Rectal smooth muscle tissue (tissue), 1 donor: ENCODE results near the gene PDX1.
"Not testable (repeated sequence)": the region's sequence is repeated elsewhere in the genome, so short reads cannot be mapped to it uniquely, and the experiment has no call there.

Experiments used
- H3K27ac ChIP-seq: one replicate; pipeline ENCODE4 v1.7.0; 2013; ENCODE audit warnings: low read depth, low read length, inconsistent platforms
- H3K27me3 ChIP-seq: one replicate; pipeline ENCODE4 v1.7.0; 2013; ENCODE audit warnings: low read length; ENCODE audit not compliant: control insufficient read depth, insufficient read depth
- H3K36me3 ChIP-seq: one replicate; pipeline ENCODE4 v1.7.0; 2013; ENCODE audit warnings: low read length; ENCODE audit not compliant: control insufficient read depth, insufficient read depth
- H3K4me1 ChIP-seq: one replicate; pipeline ENCODE4 v1.7.0; 2013; ENCODE audit warnings: low read length; ENCODE audit not compliant: control insufficient read depth, insufficient read depth
- H3K4me3 ChIP-seq: one replicate; pipeline ENCODE4 v1.7.0; 2013; ENCODE audit warnings: low read length
- H3K9ac ChIP-seq: one replicate; pipeline ENCODE4 v1.7.0; 2013; ENCODE audit warnings: low read length

Gene PDX1

GRCh38 chr13:27954406-27954851 is 34.6 kb downstream of the PDX1 start:
- H3K4me1 ChIP-seq: no peaks in the 10 kb centered on the region
- H3K27ac ChIP-seq: no peak overlapping the region
- H3K27me3 ChIP-seq: peaks cover 9% of the 10 kb centered on the region
- peak overlapping the region; percentile 61 for H3K4me3 ChIP-seq
- no peaks in the 10 kb centered on the region for H3K36me3 ChIP-seq
- H3K9ac ChIP-seq: no peak overlapping the region

- no peak overlapping the region for H3K27ac ChIP-seq
- no peaks in the 10 kb centered on the region for H3K36me3 ChIP-seq
- peaks cover 7% of the 10 kb centered on the region for H3K27me3 ChIP-seq
- H3K4me3 ChIP-seq: no peak overlapping the region
- no peak overlapping the region for H3K9ac ChIP-seq
- no peaks in the 10 kb centered on the region for H3K4me1 ChIP-seq
Observed at GRCh38 chr13:27955014-27955591, 35.3 kb downstream of the PDX1 start.

GRCh38 chr13:27956576-27957300 is 36.9 kb downstream of the PDX1 start:
- H3K4me3 ChIP-seq: no peak overlapping the region
- H3K36me3 ChIP-seq: no peaks in the 10 kb centered on the region
- H3K4me1 ChIP-seq: no peaks in the 10 kb centered on the region
- no peak overlapping the region for H3K27ac ChIP-seq
- H3K9ac ChIP-seq: no peak overlapping the region
- peaks cover 13% of the 10 kb centered on the region for H3K27me3 ChIP-seq

GRCh38 chr13:27959976-27960361 is 40.2 kb downstream of the PDX1 start:
- Histone ChIP-seq H3K4me3 (peak overlapping the region; percentile 53), H3K27ac (no peak overlapping the region), H3K9ac (no peak overlapping the region), H3K4me1 (no peaks in the 10 kb centered on the region), H3K36me3 (no peaks in the 10 kb centered on the region), H3K27me3 (peaks cover 13% of the 10 kb centered on the region)

DNA sequence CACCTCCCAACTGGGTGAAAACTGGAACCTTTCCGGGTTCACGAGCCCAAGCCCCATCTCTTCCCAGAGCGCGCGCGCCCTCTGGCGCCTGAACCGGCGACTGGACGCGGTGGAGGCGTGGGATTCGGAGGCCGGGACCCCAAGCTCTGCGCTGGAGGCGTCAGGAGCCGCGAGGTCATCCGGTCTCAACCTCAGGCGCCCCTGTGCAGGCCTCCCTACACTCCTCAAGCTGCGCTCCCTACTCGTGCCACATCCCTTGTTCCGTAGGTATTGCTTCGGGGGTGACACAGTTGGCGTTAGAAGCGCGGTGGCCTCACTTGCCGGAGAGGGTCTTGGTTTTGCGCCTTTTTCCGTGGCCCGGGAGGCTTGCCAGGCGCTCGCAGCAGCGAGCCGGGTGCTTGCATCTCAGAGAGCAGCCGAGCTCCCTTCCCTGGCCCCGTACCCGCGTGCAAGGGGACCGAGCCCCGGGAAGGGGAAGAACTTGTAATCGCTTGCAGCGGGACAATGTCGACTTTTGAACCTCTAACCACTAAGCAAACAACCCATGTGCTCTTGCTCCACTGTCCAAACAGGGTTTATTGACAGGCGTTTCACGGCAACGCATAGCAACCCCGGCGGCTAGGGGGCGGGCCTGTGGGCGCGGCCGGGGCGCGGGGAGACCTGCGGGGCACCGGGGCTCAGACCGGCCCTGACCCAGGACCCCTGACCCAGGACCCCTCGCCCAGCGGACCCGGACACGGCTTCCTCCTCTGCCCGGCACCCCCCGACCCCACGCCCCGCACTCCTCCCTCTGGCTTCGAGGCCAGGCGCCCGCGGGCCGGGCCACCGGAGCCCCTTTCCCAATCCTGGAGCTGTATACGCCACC is 40.8 kb downstream of the PDX1 start:
- peaks cover 18% of the 10 kb centered on the region for H3K27me3 ChIP-seq
- H3K27ac ChIP-seq: no peak overlapping the region
- H3K4me1 ChIP-seq: no peaks in the 10 kb centered on the region
- H3K9ac ChIP-seq: peak overlapping the region; percentile 43
- H3K36me3 ChIP-seq: no peaks in the 10 kb centered on the region
- peak overlapping the region; percentile 53 for H3K4me3 ChIP-seq

DNA sequence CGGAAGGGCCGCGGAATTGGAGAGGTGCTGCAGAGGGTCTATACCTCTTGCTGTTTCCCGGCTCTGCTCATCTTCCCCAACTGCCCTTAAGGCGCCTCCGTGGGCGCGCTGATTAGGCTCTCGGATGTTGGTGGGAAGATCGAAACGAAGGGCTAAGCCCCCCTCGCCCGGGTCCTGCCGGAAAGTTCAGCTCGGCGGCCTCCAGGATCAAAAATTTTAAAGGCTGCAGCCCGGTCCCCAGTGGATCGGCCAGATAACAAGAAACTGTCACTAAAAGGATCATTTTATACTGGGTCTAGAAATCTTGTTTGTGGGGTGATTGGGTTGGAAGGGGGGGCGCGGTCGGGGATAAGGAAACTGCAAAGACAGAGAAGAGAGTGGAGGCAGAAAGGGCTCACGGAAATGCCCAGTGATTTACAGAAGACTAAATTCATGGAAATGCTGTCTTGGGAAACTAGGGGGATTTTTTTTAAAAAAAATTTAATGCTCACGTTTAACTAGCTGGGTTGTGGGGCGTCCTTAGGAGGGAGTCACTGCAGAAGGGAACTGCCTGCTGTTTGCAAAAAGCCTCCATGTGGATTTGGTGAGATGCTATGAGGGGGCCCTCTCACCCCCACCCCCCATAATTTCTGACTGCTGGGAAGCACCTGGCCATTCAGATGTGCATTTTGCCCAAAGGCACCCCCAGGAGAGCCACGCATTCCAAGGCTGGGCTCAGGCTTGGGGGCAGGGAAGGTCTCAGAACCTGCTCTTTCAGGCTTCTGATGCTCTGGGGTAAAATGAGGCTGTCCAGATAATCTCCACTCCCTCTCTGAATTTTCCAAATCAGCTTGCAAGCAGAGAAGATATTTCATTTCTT is 41.7 kb downstream of the PDX1 start:
- H3K27ac ChIP-seq: no peak overlapping the region
- peak overlapping the region; percentile 43 for H3K9ac ChIP-seq
- H3K36me3 ChIP-seq: no peaks in the 10 kb centered on the region
- peaks cover 22% of the 10 kb centered on the region for H3K27me3 ChIP-seq
- peak overlapping the region; percentile 34 for H3K4me3 ChIP-seq
- no peaks in the 10 kb centered on the region for H3K4me1 ChIP-seq

- Histone ChIP-seq H3K4me3 (no peak overlapping the region), H3K27me3 (peaks cover 23% of the 10 kb centered on the region), H3K4me1 (no peaks in the 10 kb centered on the region), H3K9ac (no peak overlapping the region), H3K27ac (no peak overlapping the region), H3K36me3 (no peaks in the 10 kb centered on the region)
Observed at GRCh38 chr13:27962128-27962841, 42.5 kb downstream of the PDX1 start.

- no peak overlapping the region for H3K9ac ChIP-seq
- H3K27me3 ChIP-seq: peaks cover 25% of the 10 kb centered on the region
- H3K4me1 ChIP-seq: no peaks in the 10 kb centered on the region
- no peak overlapping the region for H3K4me3 ChIP-seq
- H3K36me3 ChIP-seq: no peaks in the 10 kb centered on the region
- H3K27ac ChIP-seq: no peak overlapping the region
Observed at GRCh38 chr13:27962982-27963381, 43.2 kb downstream of the PDX1 start.

DNA sequence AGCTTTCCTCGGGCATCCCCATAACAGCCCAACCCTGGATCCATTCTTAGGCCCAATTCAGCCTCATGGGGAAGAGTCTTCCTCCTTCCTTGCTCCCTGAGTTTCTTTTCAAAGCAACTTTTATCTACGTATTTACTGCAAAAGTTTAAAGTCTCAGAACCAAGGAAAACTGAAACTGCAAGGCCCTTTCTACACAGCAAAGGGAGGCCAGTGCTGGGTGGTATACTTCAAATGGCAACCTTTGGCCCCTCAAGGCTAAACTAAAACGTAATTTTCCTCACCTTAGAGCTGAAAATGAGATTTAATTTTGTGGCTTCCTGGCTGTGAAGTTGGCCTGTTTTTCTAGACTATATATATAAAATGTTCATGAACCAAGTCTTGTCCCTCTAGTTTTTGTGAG is 43.7 kb downstream of the PDX1 start:
- Histone ChIP-seq H3K27me3 (peaks cover 28% of the 10 kb centered on the region), H3K9ac (no peak overlapping the region), H3K4me3 (no peak overlapping the region), H3K27ac (no peak overlapping the region), H3K4me1 (no peaks in the 10 kb centered on the region), H3K36me3 (no peaks in the 10 kb centered on the region)

GRCh38 chr13:27964206-27964605 is 44.4 kb downstream of the PDX1 start:
- not testable (repeated sequence) for H3K9ac ChIP-seq, H3K27ac ChIP-seq
- H3K27me3 ChIP-seq: peaks cover 32% of the 10 kb centered on the region

GRCh38 chr13:27964741-27965323 is 45.0 kb downstream of the PDX1 start:
- Histone ChIP-seq H3K27me3 (peaks cover 36% of the 10 kb centered on the region), H3K36me3 (no peaks in the 10 kb centered on the region), H3K9ac (no peak overlapping the region), H3K27ac (no peak overlapping the region), H3K4me3 (peak overlapping the region; percentile 78), H3K4me1 (no peaks in the 10 kb centered on the region)

More at GRCh38 chr13:27964206-27964605, 44.4 kb downstream of the PDX1 start:
- peak overlapping the region; percentile 78 for H3K4me3 ChIP-seq
- not testable (repeated sequence) for H3K4me1 ChIP-seq, H3K36me3 ChIP-seq
